Measurements from ENCODE around the gene PPP2R5C.

DNA sequence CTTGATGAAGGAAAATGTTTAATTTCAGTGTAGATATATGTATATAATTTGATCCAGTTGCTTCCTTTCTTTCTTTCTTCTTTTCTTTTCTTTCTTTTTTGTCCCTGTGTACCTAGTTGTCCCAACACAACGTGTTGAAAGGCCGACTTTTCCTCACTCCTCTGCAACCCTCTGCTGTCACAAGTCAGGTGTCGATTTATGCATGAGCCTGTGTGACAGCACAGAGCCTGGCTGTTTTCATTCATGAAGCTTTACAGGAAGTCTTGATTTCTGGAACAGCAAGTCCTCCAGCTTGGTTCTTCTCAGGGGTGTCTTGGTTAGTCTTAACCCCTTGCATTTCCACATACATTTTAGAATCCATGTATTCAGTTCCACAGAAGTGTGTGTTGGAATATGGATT is 88.1 kb downstream of the PPP2R5C start:
- TF ChIP-seq, protein P1, sequence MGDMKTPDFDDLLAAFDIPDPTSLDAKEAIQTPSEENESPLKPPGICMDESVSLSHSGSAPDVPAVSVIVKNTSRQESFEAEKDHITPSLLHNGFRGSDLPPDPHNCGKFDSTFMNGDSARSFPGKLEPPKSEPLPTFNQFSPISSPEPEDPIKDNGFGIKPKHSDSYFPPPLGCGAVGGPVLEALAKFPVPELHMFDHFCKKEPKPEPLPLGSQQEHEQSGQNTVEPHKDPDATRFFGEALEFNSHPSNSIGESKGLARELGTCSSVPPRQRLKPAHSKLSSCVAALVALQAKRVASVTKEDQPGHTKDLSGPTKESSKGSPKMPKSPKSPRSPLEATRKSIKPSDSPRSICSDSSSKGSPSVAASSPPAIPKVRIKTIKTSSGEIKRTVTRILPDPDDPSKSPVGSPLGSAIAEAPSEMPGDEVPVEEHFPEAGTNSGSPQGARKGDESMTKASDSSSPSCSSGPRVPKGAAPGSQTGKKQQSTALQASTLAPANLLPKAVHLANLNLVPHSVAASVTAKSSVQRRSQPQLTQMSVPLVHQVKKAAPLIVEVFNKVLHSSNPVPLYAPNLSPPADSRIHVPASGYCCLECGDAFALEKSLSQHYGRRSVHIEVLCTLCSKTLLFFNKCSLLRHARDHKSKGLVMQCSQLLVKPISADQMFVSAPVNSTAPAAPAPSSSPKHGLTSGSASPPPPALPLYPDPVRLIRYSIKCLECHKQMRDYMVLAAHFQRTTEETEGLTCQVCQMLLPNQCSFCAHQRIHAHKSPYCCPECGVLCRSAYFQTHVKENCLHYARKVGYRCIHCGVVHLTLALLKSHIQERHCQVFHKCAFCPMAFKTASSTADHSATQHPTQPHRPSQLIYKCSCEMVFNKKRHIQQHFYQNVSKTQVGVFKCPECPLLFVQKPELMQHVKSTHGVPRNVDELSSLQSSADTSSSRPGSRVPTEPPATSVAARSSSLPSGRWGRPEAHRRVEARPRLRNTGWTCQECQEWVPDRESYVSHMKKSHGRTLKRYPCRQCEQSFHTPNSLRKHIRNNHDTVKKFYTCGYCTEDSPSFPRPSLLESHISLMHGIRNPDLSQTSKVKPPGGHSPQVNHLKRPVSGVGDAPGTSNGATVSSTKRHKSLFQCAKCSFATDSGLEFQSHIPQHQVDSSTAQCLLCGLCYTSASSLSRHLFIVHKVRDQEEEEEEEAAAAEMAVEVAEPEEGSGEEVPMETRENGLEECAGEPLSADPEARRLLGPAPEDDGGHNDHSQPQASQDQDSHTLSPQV (IDR thresholded peaks at IDR 0.05), result no peak
- TF ChIP-seq POLR2A (conservative IDR thresholded peaks at IDR 0.05) (no peak), BCOR (IDR thresholded peaks at IDR 0.05) (no peak), SMAD1 (IDR thresholded peaks at IDR 0.05; ENCODE audit: low read depth, low read length, partially characterized antibody) (no peak), MAFK (IDR thresholded peaks at IDR 0.05; ENCODE audit: low read length) (no peak), ELF1 (tag; IDR thresholded peaks at IDR 0.05) (no peak)
- TF ChIP-seq, protein P2, sequence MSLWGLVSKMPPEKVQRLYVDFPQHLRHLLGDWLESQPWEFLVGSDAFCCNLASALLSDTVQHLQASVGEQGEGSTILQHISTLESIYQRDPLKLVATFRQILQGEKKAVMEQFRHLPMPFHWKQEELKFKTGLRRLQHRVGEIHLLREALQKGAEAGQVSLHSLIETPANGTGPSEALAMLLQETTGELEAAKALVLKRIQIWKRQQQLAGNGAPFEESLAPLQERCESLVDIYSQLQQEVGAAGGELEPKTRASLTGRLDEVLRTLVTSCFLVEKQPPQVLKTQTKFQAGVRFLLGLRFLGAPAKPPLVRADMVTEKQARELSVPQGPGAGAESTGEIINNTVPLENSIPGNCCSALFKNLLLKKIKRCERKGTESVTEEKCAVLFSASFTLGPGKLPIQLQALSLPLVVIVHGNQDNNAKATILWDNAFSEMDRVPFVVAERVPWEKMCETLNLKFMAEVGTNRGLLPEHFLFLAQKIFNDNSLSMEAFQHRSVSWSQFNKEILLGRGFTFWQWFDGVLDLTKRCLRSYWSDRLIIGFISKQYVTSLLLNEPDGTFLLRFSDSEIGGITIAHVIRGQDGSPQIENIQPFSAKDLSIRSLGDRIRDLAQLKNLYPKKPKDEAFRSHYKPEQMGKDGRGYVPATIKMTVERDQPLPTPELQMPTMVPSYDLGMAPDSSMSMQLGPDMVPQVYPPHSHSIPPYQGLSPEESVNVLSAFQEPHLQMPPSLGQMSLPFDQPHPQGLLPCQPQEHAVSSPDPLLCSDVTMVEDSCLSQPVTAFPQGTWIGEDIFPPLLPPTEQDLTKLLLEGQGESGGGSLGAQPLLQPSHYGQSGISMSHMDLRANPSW (CRISPR knock-in tag; IDR thresholded peaks at IDR 0.05), result no peak
